Astrocyte of the spinal cord (primary cell): ENCODE measurements around the gene CCSAP.

Source experiments
- DNase-seq: peaks from one replicate; pipeline ENCODE4 v3.0.0; 2011; ENCODE audit warnings: low read depth, low spot score
- H3K4me3 ChIP-seq: 2 replicates; pipeline ENCODE4 v1.5.1; 2011; ENCODE audit warnings: low read depth, mild to moderate bottlenecking, low read length, moderate library complexity
- in situ Hi-C: cut with HindIII; loops from 2 replicates; pipeline ENCODE4 v1.10.0; 2017; ENCODE audit warnings: low sequenced_read_pairs
- TF ChIP-seq, protein P1 (sequence below): IDR thresholded peaks from 2 replicates; pipeline ENCODE4 v1.5.1; 2012; ENCODE audit warnings: low read depth, mild to moderate bottlenecking, low read length, inconsistent platforms

The CCSAP gene

GRCh38 chr1:229305392-229305791, 37.5 kb downstream of the CCSAP start:
- H3K4me3 ChIP-seq: no peak overlapping the region
- TF ChIP-seq, protein P1, sequence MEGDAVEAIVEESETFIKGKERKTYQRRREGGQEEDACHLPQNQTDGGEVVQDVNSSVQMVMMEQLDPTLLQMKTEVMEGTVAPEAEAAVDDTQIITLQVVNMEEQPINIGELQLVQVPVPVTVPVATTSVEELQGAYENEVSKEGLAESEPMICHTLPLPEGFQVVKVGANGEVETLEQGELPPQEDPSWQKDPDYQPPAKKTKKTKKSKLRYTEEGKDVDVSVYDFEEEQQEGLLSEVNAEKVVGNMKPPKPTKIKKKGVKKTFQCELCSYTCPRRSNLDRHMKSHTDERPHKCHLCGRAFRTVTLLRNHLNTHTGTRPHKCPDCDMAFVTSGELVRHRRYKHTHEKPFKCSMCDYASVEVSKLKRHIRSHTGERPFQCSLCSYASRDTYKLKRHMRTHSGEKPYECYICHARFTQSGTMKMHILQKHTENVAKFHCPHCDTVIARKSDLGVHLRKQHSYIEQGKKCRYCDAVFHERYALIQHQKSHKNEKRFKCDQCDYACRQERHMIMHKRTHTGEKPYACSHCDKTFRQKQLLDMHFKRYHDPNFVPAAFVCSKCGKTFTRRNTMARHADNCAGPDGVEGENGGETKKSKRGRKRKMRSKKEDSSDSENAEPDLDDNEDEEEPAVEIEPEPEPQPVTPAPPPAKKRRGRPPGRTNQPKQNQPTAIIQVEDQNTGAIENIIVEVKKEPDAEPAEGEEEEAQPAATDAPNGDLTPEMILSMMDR: no peak
- DNase-seq: no peak
- in situ Hi-C loops: no loop called here

- DNase-seq: no peak
- TF ChIP-seq, protein P1: no peak
- no peak overlapping the region for H3K4me3 ChIP-seq
- in situ Hi-C loops: no loop called here
Observed at GRCh38 chr1:229303855-229304254, 39.0 kb downstream of the CCSAP start.

- TF ChIP-seq, protein P1: no peak
- in situ Hi-C loops: no loop called here
Observed at GRCh38 chr1:229302740-229303139, 40.1 kb downstream of the CCSAP start.

DNA sequence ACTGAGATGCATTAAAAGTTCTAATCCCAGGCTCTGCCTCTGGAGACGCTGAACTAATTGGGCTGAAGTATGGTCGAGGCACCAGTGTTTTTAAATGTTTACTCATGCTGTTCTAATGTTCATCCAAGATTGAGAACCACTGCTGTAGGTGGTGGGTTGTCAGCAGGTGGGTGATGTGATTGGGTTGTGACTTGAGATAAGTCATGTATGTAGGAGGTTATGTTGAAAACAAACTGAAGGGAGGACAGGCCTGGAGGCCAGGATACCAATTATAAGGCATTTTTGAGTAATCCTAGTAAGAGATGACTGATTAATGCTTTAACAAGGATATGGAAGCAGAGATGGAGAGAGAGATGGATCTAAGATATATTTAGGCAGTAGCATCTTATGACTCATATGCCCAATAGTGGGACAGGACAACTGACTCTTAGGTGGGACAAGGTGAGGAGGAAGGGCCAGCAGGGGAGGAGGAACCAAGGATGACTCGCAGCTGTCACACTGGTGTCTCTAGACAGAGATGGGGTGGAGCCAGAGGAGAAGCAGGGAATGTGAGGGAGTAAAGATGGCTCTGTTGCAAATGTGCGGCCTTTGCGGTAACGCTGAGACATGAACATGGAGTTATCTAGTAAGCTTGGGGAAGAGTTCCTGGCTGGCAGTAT, 42.6 kb downstream of the CCSAP start:
- H3K4me3 ChIP-seq: no peak overlapping the region
- in situ Hi-C loops: no loop called here
- no peak for DNase-seq
- TF ChIP-seq, protein P1: no peak

More at GRCh38 chr1:229302740-229303139, 40.1 kb downstream of the CCSAP start:
- DNase-seq: no peak
- no peak overlapping the region for H3K4me3 ChIP-seq

DNA sequence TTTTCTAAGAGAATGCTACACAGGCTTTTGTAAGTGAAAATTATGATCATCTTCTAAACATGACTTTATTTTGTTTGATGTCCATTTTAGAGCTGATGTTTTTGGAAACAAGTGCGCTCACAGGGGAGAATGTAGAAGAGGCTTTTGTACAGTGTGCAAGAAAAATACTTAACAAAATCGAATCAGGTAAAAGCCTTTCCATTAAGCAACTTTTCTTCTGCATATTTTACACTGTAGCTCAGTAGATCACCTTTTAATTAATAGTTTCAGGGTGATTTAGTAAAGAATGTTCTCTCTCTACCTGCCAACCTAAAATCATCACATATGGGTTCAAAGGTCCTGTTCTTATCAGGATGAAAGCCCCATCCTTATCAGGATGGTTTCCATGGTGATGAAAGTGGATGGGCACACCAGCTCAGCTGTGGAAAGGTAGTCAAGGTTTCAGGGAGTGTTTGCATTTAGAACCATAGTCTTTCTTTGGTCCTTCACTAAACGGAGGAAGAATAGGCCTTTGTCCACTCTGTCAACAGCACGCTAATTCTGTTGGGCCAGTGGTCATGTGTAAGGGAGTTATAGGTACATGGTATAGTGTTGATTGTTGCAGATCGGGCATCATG, 43.9 kb downstream of the CCSAP start:
- DNase-seq: no peak
- in situ Hi-C loops: loop anchor here (25.0 kb wide), 1 partner anchor 188 kb away; no protein-coding TSS in a partner anchor
- TF ChIP-seq, protein P1: no peak
- H3K4me3 ChIP-seq: no peak overlapping the region

DNA sequence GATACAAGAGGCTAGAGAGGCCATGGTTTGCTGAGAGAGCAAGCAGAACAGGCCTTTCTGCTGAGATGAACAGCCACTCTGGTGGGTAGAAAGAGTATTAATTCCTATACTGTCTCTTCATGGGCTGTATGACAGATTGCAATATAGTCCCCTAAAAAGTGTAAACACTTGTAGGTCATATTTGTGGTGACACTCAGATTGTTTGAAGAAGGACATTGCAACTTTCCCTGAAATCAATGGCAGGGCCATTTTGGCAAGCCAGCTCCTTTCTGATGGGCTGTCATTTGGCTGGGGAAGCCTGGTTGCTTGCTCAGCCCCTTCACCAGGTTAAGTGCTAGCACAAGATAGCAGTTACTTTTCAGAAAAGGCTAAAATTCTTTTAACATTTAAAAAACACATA, 44.4 kb downstream of the CCSAP start:
- TF ChIP-seq, protein P1: no peak
- H3K4me3 ChIP-seq: no peak overlapping the region
- DNase-seq: no peak
- in situ Hi-C loops: loop anchor here (25.0 kb wide), 1 partner anchor 189 kb away; no protein-coding TSS in a partner anchor
